Endothelial cell of umbilical vein (primary cell): ENCODE data around the gene PSMA7. TPM values are rescaled to one million over a fixed set of nuclear protein-coding genes. Genes with fewer than 3 reads are reported as not detected.

ENCODE experiments used
- BruUV-seq: library from RNA; stranded (reverse); fragments of 400-500 nt; replicated peaks from 2 replicates; lab custom pipeline; 2021; lab: Mats Ljungman, UMichigan
- CTCF ChIA-PET: fragments of 300-600, 350-600 bp; sonication (Branson Sonifier 250); formaldehyde crosslinking; loops from one replicate; lab custom pipeline; 2021; ENCODE audit warnings: antibody characterized with exemption, inconsistent platforms; lab: Charles Lee
- POLR2A ChIA-PET: fragments of 300-600, 350-600 bp; sonication (Branson Sonifier 250); formaldehyde crosslinking; loops from one replicate; lab custom pipeline; 2021; ENCODE audit warnings: antibody characterized with exemption, inconsistent platforms; lab: Charles Lee
- DNase-seq: peaks from one replicate; pipeline ENCODE4 v3.0.0-alpha.2; 2011; ENCODE audit warnings: low read depth, low spot score
- FAIRE-seq: peaks from 2 replicates; lab custom pipeline; 2011; peaks lifted over from hg19 to GRCh38; lab: Jason Lieb, UNC
- H2AFZ ChIP-seq: 2 replicates; pipeline ENCODE4 v1.6.0; 2012; ENCODE audit warnings: low read depth, low read length, control low read depth, inconsistent platforms
- H3K27ac ChIP-seq: 2 replicates; pipeline ENCODE4 v1.5.1; 2011; ENCODE audit warnings: low read depth, mild to moderate bottlenecking, control low read depth, low read length, moderate library complexity; ENCODE audit not compliant: insufficient read depth
- H3K27me3 ChIP-seq, 2 experiments: 2 replicates each; pipeline versions ENCODE4 v1.6.0 to v1.6.1; 2011; ENCODE audit warnings: low read length in 2 of 2, mixed read lengths in 1 of 2; ENCODE audit not compliant: control insufficient read depth in 2 of 2, insufficient read depth in 2 of 2
- H3K36me3 ChIP-seq, 2 experiments: 2 replicates in 1 of 2; 3 replicates in 1 of 2; pipeline ENCODE4 v1.5.1; 2011; ENCODE audit warnings: low read length in 2 of 2, mild to moderate bottlenecking in 1 of 2, moderate library complexity in 1 of 2; ENCODE audit not compliant: control insufficient read depth in 2 of 2, insufficient read depth in 2 of 2; ENCODE audit errors: extremely low read depth in 1 of 2
- H3K4me1 ChIP-seq: 3 replicates; pipeline ENCODE4 v1.5.1; 2011; ENCODE audit warnings: mild to moderate bottlenecking, low read length; ENCODE audit not compliant: control insufficient read depth, insufficient read depth; ENCODE audit errors: extremely low read depth
- H3K4me2 ChIP-seq: 2 replicates; pipeline ENCODE4 v1.6.1; 2011; ENCODE audit warnings: low read length, control low read depth, mixed read lengths; ENCODE audit not compliant: insufficient read depth
- H3K4me3 ChIP-seq, 3 experiments: fragments of 200-600 bp in 1 of 3; sonication (generic), shearing (Covaris generic) in 1 of 3; replicated peaks in 1 of 3; 2 replicates each; pipeline ENCODE4 v1.5.1; 2011 to 2016; ENCODE audit warnings: control low read depth in 3 of 3, low read length in 3 of 3, mild to moderate bottlenecking in 2 of 3, inconsistent platforms in 1 of 3, low read depth in 1 of 3, moderate library complexity in 1 of 3; ENCODE audit not compliant: insufficient read depth in 1 of 3
- H3K79me2 ChIP-seq: 2 replicates; pipeline ENCODE4 v1.6.0; 2012; ENCODE audit warnings: low read length, inconsistent platforms; ENCODE audit not compliant: control insufficient read depth, insufficient read depth
- H3K9ac ChIP-seq: replicated peaks from 2 replicates; pipeline ENCODE3; 2011; ENCODE audit warnings: low read length, control low read depth; ENCODE audit not compliant: insufficient read depth; ENCODE audit errors: extremely low read depth
- H3K9me1 ChIP-seq: replicated peaks from 3 replicates; pipeline ENCODE4 v1.6.0; 2011; ENCODE audit warnings: mild to moderate bottlenecking, low read length; ENCODE audit not compliant: control insufficient read depth, insufficient read depth; ENCODE audit errors: extremely low read depth
- H3K9me3 ChIP-seq: replicated peaks from 2 replicates; pipeline ENCODE4 v1.5.1; 2012; ENCODE audit warnings: low read length, inconsistent platforms; ENCODE audit not compliant: control insufficient read depth, insufficient read depth
- H4K20me1 ChIP-seq: replicated peaks from 2 replicates; pipeline ENCODE3; 2011; ENCODE audit warnings: mild to moderate bottlenecking, low read length; ENCODE audit not compliant: control insufficient read depth, insufficient read depth; ENCODE audit errors: extremely low read depth
- FOS ChIP-seq: IDR thresholded peaks from 2 replicates; pipeline ENCODE4 v1.6.1; 2011; ENCODE audit warnings: mild to moderate bottlenecking, low read length, moderate library complexity, borderline replicate concordance; ENCODE audit not compliant: insufficient read depth
- GATA2 ChIP-seq: IDR thresholded peaks from 2 replicates; pipeline ENCODE4 v1.7.0; 2011; ENCODE audit warnings: low read depth, mild to moderate bottlenecking, moderate library complexity, mixed read lengths, low read length; ENCODE audit not compliant: insufficient read length, insufficient read depth
- JUN ChIP-seq: IDR thresholded peaks from 2 replicates; pipeline ENCODE4 v1.6.1; 2011; ENCODE audit warnings: borderline replicate concordance, low read depth; ENCODE audit not compliant: insufficient read length, insufficient read depth
- MAX ChIP-seq: IDR thresholded peaks from 2 replicates; pipeline ENCODE4 v1.6.1; 2011; ENCODE audit not compliant: insufficient read depth, insufficient read length
- MYC ChIP-seq: IDR thresholded peaks from one replicate; pipeline ENCODE4 v1.6.1; 2011; ENCODE audit warnings: mild to moderate bottlenecking, low read depth, low read length
- POLR2A ChIP-seq: IDR thresholded peaks from 2 replicates; pipeline ENCODE4 v1.6.1; 2012; ENCODE audit warnings: low read depth, mild to moderate bottlenecking, control low read depth, low read length
- POLR2AphosphoS5 ChIP-seq: IDR thresholded peaks from 2 replicates; pipeline ENCODE4 v1.6.1; 2012; ENCODE audit warnings: low read depth, mild to moderate bottlenecking, control low read depth, low read length, moderate library complexity; ENCODE audit not compliant: insufficient read depth
- dilution Hi-C: fragments of 300-500 bp; cut with MboI; formaldehyde crosslinking; loops from one replicate; pipeline ENCODE4 v1.15.0; 2019; ENCODE audit warnings: low sequenced_read_pairs; ENCODE audit not compliant: extremely low pct_ligation_motif_present
- intact Hi-C: fragments of 100-400 bp; cut with micrococcal nuclease; formaldehyde crosslinking; loops from one replicate; pipeline ENCODE4 v1.10.0; 2022
- polyA plus RNA-seq, 4 experiments: library from polyadenylated mRNA; depleted of rRNA in 3 of 4; stranded (reverse) in 3 of 4; unstranded in 1 of 4; fragments of >200 nt; gene quantifications; 2 replicates each; pipeline versions ENCODE4 v1.2.1 to v1.2.3, GENCODE V29; 2011 to 2012; ENCODE audit warnings: missing spikeins in 1 of 4
- total RNA-seq: library from RNA; stranded (reverse); gene quantifications from 2 replicates; pipeline ENCODE4 v1.2.3, GENCODE V29; 2021
- TF ChIP-seq, protein P1 (sequence below), 2 donors: IDR thresholded peaks; 1 replicate in 1 of 2; 2 replicates in 1 of 2; pipeline ENCODE4 v1.5.1; 2011; ENCODE audit warnings: low read length in 2 of 2, mild to moderate bottlenecking in 2 of 2, moderate library complexity in 2 of 2, control low read depth in 1 of 2, inconsistent platforms in 1 of 2, low read depth in 1 of 2; ENCODE audit not compliant: insufficient read depth in 1 of 2; ENCODE audit errors: extremely low read depth in 1 of 2

Gene PSMA7
- total and polyA plus RNA-seq, 2 donors (not counting 3 experiments of a cell fraction or from before 2014, with no cell fraction given), result 393 to 826 TPM

- no peak overlapping the region for H3K4me3 ChIP-seq
- no peak overlapping the region for H3K27ac ChIP-seq
- H3K9me3 ChIP-seq, result no peaks in the 10 kb centered on the region
- H3K27me3 ChIP-seq, result no peaks in the 10 kb centered on the region
- DNase-seq (no peak), FAIRE-seq (no peak)
- peaks cover 1% of the 10 kb centered on the region for H3K4me1 ChIP-seq
- H3K36me3 ChIP-seq, result peaks cover 2 to 15% of the 10 kb centered on the region in 2 experiments
- intact Hi-C loops, result no loop called here
- CTCF ChIA-PET, result interaction anchor here (1.3 kb wide), 1 partner anchor 10 kb away, joined by 6 read pairs; no protein-coding TSS in a partner anchor
- dilution Hi-C loops, result no loop called here
- no peaks in the 10 kb centered on the region for H3K79me2 ChIP-seq
- no peak overlapping the region for H2AFZ ChIP-seq
- TF ChIP-seq GATA2 (no peak), MAX (no peak), FOS (no peak), JUN (no peak), POLR2AphosphoS5 (no peak), MYC (no peak), POLR2A (no peak)
- TF ChIP-seq, protein P1, sequence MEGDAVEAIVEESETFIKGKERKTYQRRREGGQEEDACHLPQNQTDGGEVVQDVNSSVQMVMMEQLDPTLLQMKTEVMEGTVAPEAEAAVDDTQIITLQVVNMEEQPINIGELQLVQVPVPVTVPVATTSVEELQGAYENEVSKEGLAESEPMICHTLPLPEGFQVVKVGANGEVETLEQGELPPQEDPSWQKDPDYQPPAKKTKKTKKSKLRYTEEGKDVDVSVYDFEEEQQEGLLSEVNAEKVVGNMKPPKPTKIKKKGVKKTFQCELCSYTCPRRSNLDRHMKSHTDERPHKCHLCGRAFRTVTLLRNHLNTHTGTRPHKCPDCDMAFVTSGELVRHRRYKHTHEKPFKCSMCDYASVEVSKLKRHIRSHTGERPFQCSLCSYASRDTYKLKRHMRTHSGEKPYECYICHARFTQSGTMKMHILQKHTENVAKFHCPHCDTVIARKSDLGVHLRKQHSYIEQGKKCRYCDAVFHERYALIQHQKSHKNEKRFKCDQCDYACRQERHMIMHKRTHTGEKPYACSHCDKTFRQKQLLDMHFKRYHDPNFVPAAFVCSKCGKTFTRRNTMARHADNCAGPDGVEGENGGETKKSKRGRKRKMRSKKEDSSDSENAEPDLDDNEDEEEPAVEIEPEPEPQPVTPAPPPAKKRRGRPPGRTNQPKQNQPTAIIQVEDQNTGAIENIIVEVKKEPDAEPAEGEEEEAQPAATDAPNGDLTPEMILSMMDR (IDR thresholded peaks at IDR 0.05; ENCODE audit: extremely low read depth in 1 of 2, insufficient read depth in 1 of 2, low read depth in 1 of 2, low read length in 2 of 2), result no peak
- H4K20me1 ChIP-seq, result no peaks in the 10 kb centered on the region
- H3K4me2 ChIP-seq, result no peak overlapping the region
- H3K9me1 ChIP-seq, result no peaks in the 10 kb centered on the region
- no peak overlapping the region for H3K9ac ChIP-seq
- POLR2A ChIA-PET, result no interaction called here
- no TSS peak for BruUV-seq
Observed at GRCh38 chr20:62176866-62177265, 33.7 kb upstream of the PSMA7 start.
